HepG2 (cell line): ENCODE data around the gene ZFP36. TPM values are rescaled to one million over a fixed set of nuclear protein-coding genes. Genes with fewer than 3 reads are reported as not detected.

Source experiments
- ATAC-seq: fragments of 200-7000 bp; cut with Tn5 transposase; 3 replicates; pipeline ENCODE4 v1.9.1; 2020; ENCODE audit warnings: mild to moderate bottlenecking, moderate library complexity
- BruUV-seq: library from RNA; stranded (reverse); fragments of 400-500 nt; replicated peaks from 2 replicates; lab custom pipeline; 2021; lab: Mats Ljungman, UMichigan
- CTCF ChIA-PET: fragments of 300-600 bp; formaldehyde crosslinking; extraction: SDS; loops from one replicate; lab custom pipeline; 2021; ENCODE audit warnings: low total read pairs, inconsistent platforms, low intra/inter-chr PET ratio; lab: Yijun Ruan, JAX
- POLR2A ChIA-PET: fragments of 350-600 bp; sonication (Branson Sonifier 250); formaldehyde crosslinking; loops from one replicate; lab custom pipeline; 2020; ENCODE audit warnings: antibody characterized with exemption, inconsistent platforms; lab: Yijun Ruan, JAX
- DNase-seq: peaks from one replicate; pipeline ENCODE4 v3.0.0-alpha.2; 2015; ENCODE audit warnings: low spot score
- FAIRE-seq: peaks from 3 replicates; lab custom pipeline; 2011; peaks lifted over from hg19 to GRCh38; lab: Jason Lieb, UNC
- H2AFZ ChIP-seq: one replicate; pipeline ENCODE4 v1.6.1; 2011; ENCODE audit warnings: low read length, inconsistent platforms
- H3K27ac ChIP-seq: fragments of 300-600 bp; 3 replicates; pipeline ENCODE4 v1.8.0; 2011; ENCODE audit warnings: mixed run types, mild to moderate bottlenecking, mixed read lengths, low read length, inconsistent platforms; ENCODE audit not compliant: insufficient read depth; ENCODE audit errors: extremely low read length
- H3K27me3 ChIP-seq, 2 experiments: fragments of 200-600 bp in 1 of 2; 2 replicates in 1 of 2; 3 replicates in 1 of 2; pipeline versions ENCODE4 v1.6.0 to v1.8.0; 2011; ENCODE audit warnings: low read length in 2 of 2, mild to moderate bottlenecking in 2 of 2, moderate library complexity in 2 of 2, inconsistent platforms in 1 of 2; ENCODE audit not compliant: insufficient read depth in 2 of 2, control insufficient read depth in 1 of 2
- H3K36me3 ChIP-seq, 2 experiments: fragments of 200-600 bp in 1 of 2; replicated peaks in 1 of 2; 2 replicates in 1 of 2; 3 replicates in 1 of 2; pipeline versions ENCODE4 v1.5.1 to v1.8.0; 2011; ENCODE audit warnings: low read length in 2 of 2, inconsistent platforms in 1 of 2; ENCODE audit not compliant: insufficient read depth in 2 of 2, control insufficient read depth in 1 of 2
- H3K4me1 ChIP-seq: 2 replicates; pipeline ENCODE4 v1.5.1; 2012; ENCODE audit warnings: low read length, inconsistent platforms; ENCODE audit not compliant: insufficient read depth
- H3K4me2 ChIP-seq: 2 replicates; pipeline ENCODE4 v1.6.0; 2011; ENCODE audit warnings: low read depth, low read length, inconsistent platforms
- H3K4me3 ChIP-seq, 3 experiments: fragments of 200-600 bp in 1 of 3; sonication (generic), shearing (Covaris generic) in 1 of 3; replicated peaks in 1 of 3; 2 replicates each; pipeline ENCODE4 v1.5.1; 2011 to 2016; ENCODE audit warnings: low read length in 3 of 3, inconsistent platforms in 2 of 3, low read depth in 2 of 3, mild to moderate bottlenecking in 2 of 3, control low read depth in 1 of 3, mixed read lengths in 1 of 3; ENCODE audit not compliant: insufficient read depth in 1 of 3
- H3K79me2 ChIP-seq: one replicate; pipeline ENCODE4 v1.6.1; 2011; ENCODE audit warnings: low read length, inconsistent platforms; ENCODE audit not compliant: insufficient read depth
- H3K9ac ChIP-seq: 2 replicates; pipeline ENCODE4 v1.6.0; 2011; ENCODE audit warnings: mild to moderate bottlenecking, low read depth, low read length, inconsistent platforms; ENCODE audit not compliant: insufficient read depth
- H3K9me3 ChIP-seq: 2 replicates; pipeline ENCODE4 v1.5.1; 2012; ENCODE audit warnings: mild to moderate bottlenecking, low read length
- H4K20me1 ChIP-seq: 2 replicates; pipeline ENCODE4 v1.6.0; 2011; ENCODE audit warnings: inconsistent platforms, mild to moderate bottlenecking, low read length, moderate library complexity; ENCODE audit not compliant: insufficient read depth
- ATF4 ChIP-seq, 2 experiments: fragments of 450-650 bp in 1 of 2; sonication (generic) in 1 of 2; formaldehyde crosslinking; IDR thresholded peaks; 2 replicates each; pipeline versions ENCODE4 v1.5.0 to v1.8.0; 2020 to 2022; ENCODE audit warnings: mild to moderate bottlenecking in 1 of 2, missing genetic modification reagents in 1 of 2
- GMEB1 ChIP-seq: sonication (generic); formaldehyde crosslinking; IDR thresholded peaks from 2 replicates; pipeline ENCODE4 v1.5.1; 2020; ENCODE audit warnings: missing genetic modification reagents, mild to moderate bottlenecking, borderline replicate concordance
- KIAA2018 ChIP-seq: sonication (generic); formaldehyde crosslinking; IDR thresholded peaks from 2 replicates; pipeline ENCODE4 v1.5.0; 2020; ENCODE audit warnings: mild to moderate bottlenecking, missing genetic modification reagents, borderline replicate concordance
- MEF2D ChIP-seq: sonication (generic); formaldehyde crosslinking; IDR thresholded peaks from 2 replicates; pipeline ENCODE4 v1.5.1; 2020; ENCODE audit warnings: mild to moderate bottlenecking, missing genetic modification reagents
- MYNN ChIP-seq: sonication (generic); formaldehyde crosslinking; IDR thresholded peaks from 2 replicates; pipeline ENCODE4 v1.4.0; 2020; ENCODE audit warnings: mild to moderate bottlenecking, low read depth, missing genetic modification reagents
- SMAD3 ChIP-seq: sonication (generic); formaldehyde crosslinking; IDR thresholded peaks from 2 replicates; pipeline ENCODE4 v1.4.0; 2020; ENCODE audit warnings: missing genetic modification reagents
- SOX13 ChIP-seq, 3 experiments: fragments of 450-650 bp in 1 of 3; sonication (generic) in 1 of 3; formaldehyde crosslinking in 1 of 3; IDR thresholded peaks in 2 of 3; conservative IDR thresholded peaks in 1 of 3; 2 replicates each; pipeline versions ENCODE4 v1.5.0 to v1.6.1; 2016 to 2020; ENCODE audit warnings: antibody characterized with exemption in 1 of 3, mild to moderate bottlenecking in 1 of 3, missing compliant biosample characterization in 1 of 3, missing genetic modification reagents in 1 of 3, moderate library complexity in 1 of 3
- ZNF12 ChIP-seq: sonication (generic); formaldehyde crosslinking; IDR thresholded peaks from 2 replicates; pipeline ENCODE4 v1.5.0; 2020; ENCODE audit warnings: missing genetic modification reagents
- ZSCAN31 ChIP-seq: sonication (generic); formaldehyde crosslinking; IDR thresholded peaks from 2 replicates; pipeline ENCODE4 v1.5.0; 2020; ENCODE audit warnings: low read depth, mild to moderate bottlenecking, missing genetic modification reagents
- WGBS: methylation state at CpG from one replicate; pipeline ENCODE4 v1.1.6; 2017; ENCODE audit warnings: low lambda C conversion rate; 5-methylcytosine and 5-hydroxymethylcytosine counted together
- in situ Hi-C: cut with HindIII; loops from 2 replicates; pipeline ENCODE4 v1.10.0; 2017; ENCODE audit warnings: low pct_unique_long_range_greater_than_20kb; ENCODE audit not compliant: extremely low pct_ligation_motif_present
- intact Hi-C: fragments of 100-400 bp; cut with micrococcal nuclease; formaldehyde crosslinking; loops from one replicate; pipeline ENCODE4 v1.10.0; 2022; ENCODE audit not compliant: unreplicated experiment
- polyA plus RNA-seq, 8 experiments: library from polyadenylated mRNA; depleted of rRNA in 3 of 8; stranded (reverse) in 7 of 8; unstranded in 1 of 8; fragments of >200 nt; fragmentation: Illumina TruSeq in 4 of 8; extraction: Trizol in 4 of 8; gene quantifications; 2 replicates each; pipeline versions ENCODE4 v1.2.1 to v1.2.3, GENCODE V29; 2011 to 2016; ENCODE audit warnings: low read depth in 4 of 8, missing spikeins in 1 of 8, mixed read lengths in 1 of 8; ENCODE audit not compliant: insufficient read depth in 1 of 8
- total RNA-seq, 5 experiments: library from RNA; depleted of rRNA; stranded (reverse); fragments of >200 nt; fragmentation: Illumina TruSeq; extraction: Trizol; gene quantifications; 2 replicates each; pipeline ENCODE4 v1.2.3, GENCODE V29; 2016; ENCODE audit warnings: low read depth in 1 of 5

ZFP36 gene
- total and polyA plus RNA-seq, 2 of the 13 experiments (the other 11 are each of a cell fraction or from before 2014, with no cell fraction given), result 1.4 to 1.7 TPM

GRCh38 chr19:39397360-39398296 is 9.0 kb upstream of the ZFP36 start:
- Histone ChIP-seq H3K9me3 (no peaks in the 10 kb centered on the region), H3K27me3 (no peaks in the 10 kb centered on the region), H2AFZ (no peak overlapping the region), H3K79me2 (no peaks in the 10 kb centered on the region), H3K4me2 (peak overlapping the region; percentile 88), H3K4me3 (peak overlapping the region; percentile 29 to 57 (median 34)), H3K36me3 (peaks cover 2 to 11% of the 10 kb centered on the region in 2 experiments; a peak in 3 of 5 replicates), H3K9ac (peak overlapping the region; percentile 85), H3K4me1 (peaks cover 59% of the 10 kb centered on the region), H3K27ac (peak overlapping the region; percentile 98), H4K20me1 (no peaks in the 10 kb centered on the region)
- intact Hi-C loops (loop anchor here (1.0 kb wide), 2 partner anchors 7 to 14 kb away; no protein-coding TSS in a partner anchor), in situ Hi-C loops (no loop called here)
- 33% methylated on average over 8 of the region's 17 CpGs for WGBS
- CTCF ChIA-PET, result interaction anchor here (1.1 to 4.2 kb wide), 2 partner anchors 9 to 14 kb away, joined by 3 to 127 read pairs; partner anchors contain the start of gene PLEKHG2
- FAIRE-seq, result peak; percentile 92
- DNase-seq, result peak; percentile 95
- ATAC-seq, result peak; percentile 72
- POLR2A ChIA-PET, result interaction anchor here (0.5 to 3.4 kb wide), 13 partner anchors 10 to 1620 kb away, joined by 3 to 123 read pairs (median 10); partner anchors contain the start of genes EID2, EID2B, PLEKHG2 and RPS16
- no TSS peak for BruUV-seq
- no peak for TF ChIP-seq SOX13 (IDR thresholded peaks at IDR 0.05)
- TF ChIP-seq SOX13 (CRISPR knock-in tag; conservative IDR thresholded peaks at IDR 0.05 in 1 of 2, IDR thresholded peaks at IDR 0.05 in 1 of 2), result peak in 1 of 2 experiments; percentile 78; a peak in 2 of 4 replicates
- peak; percentile 73; the same call in 1 of the 2 replicates for TF ChIP-seq GMEB1 (CRISPR knock-in tag)
- TF ChIP-seq ZNF12 (CRISPR knock-in tag), result 0 out of 2 replicates have a peak, but pooled peaks have one; percentile 36
- peak; percentile 84 for TF ChIP-seq MEF2D (CRISPR knock-in tag)
- TF ChIP-seq ZSCAN31, result peak; percentile 87; the same call in 1 of the 2 replicates
- TF ChIP-seq MYNN (CRISPR knock-in tag), result no peak
- no peak for TF ChIP-seq KIAA2018 (CRISPR knock-in tag)
- 0 out of 4 replicates have a peak, but pooled peaks of 1 of the 2 experiments have one; percentile 30 for TF ChIP-seq ATF4 (CRISPR knock-in tag; IDR thresholded peaks at IDR 0.05)
- 0 out of 2 replicates have a peak, but pooled peaks have one; percentile 69 for TF ChIP-seq SMAD3 (CRISPR knock-in tag)
